H1 (cell line): ENCODE results near the gene ARFRP1. TPM values are rescaled to one million over a fixed set of nuclear protein-coding genes. Genes with fewer than 3 reads are reported as not detected.

Source experiments
- CTCF ChIA-PET: fragments of 300-600 bp; sonication (Branson Sonifier 250); formaldehyde crosslinking; loops from one replicate; lab custom pipeline; 2021; ENCODE audit not compliant: partially characterized antibody; lab: Charles Lee
- POLR2A ChIA-PET: fragments of 300-600 bp; sonication (Branson Sonifier 250); formaldehyde crosslinking; loops from one replicate; lab custom pipeline; 2021; ENCODE audit warnings: inconsistent platforms; ENCODE audit not compliant: partially characterized antibody; lab: Charles Lee
- DNase-seq, 2 experiments: peaks; one replicate each; pipeline versions ENCODE4 v3.0.0 to v3.0.0-alpha.2; 2010 to 2022; ENCODE audit warnings: low spot score in 2 of 2, low read depth in 1 of 2, mixed read lengths in 1 of 2
- FAIRE-seq: peaks from 2 replicates; lab custom pipeline; 2011; peaks lifted over from hg19 to GRCh38; lab: Jason Lieb, UNC
- H2AFZ ChIP-seq: 2 replicates; pipeline ENCODE4 v1.8.1; 2012; ENCODE audit warnings: low read length, inconsistent platforms
- H2AK5ac ChIP-seq: 2 replicates; pipeline ENCODE4 v1.6.1; 2013; ENCODE audit warnings: low read depth, low read length
- H2BK120ac ChIP-seq: replicated peaks from 2 replicates; pipeline ENCODE3; 2013; ENCODE audit warnings: low read depth, low read length, inconsistent platforms
- H2BK12ac ChIP-seq: 2 replicates; pipeline ENCODE4 v1.6.1; 2013; ENCODE audit warnings: low read depth, low read length
- H2BK15ac ChIP-seq: 2 replicates; pipeline ENCODE4 v1.6.1; 2013; ENCODE audit warnings: low read length
- H2BK20ac ChIP-seq: 2 replicates; pipeline ENCODE4 v1.6.1; 2013; ENCODE audit warnings: low read length
- H2BK5ac ChIP-seq: 2 replicates; pipeline ENCODE4 v1.6.1; 2013; ENCODE audit warnings: low read depth, low read length
- H3K14ac ChIP-seq: 2 replicates; pipeline ENCODE4 v1.6.1; 2013; ENCODE audit warnings: inconsistent platforms; ENCODE audit not compliant: insufficient read length
- H3K18ac ChIP-seq: 2 replicates; pipeline ENCODE4 v1.6.1; 2013; ENCODE audit warnings: low read length; ENCODE audit errors: extremely low read depth
- H3K23ac ChIP-seq: 2 replicates; pipeline ENCODE4 v1.6.1; 2013; ENCODE audit warnings: inconsistent platforms; ENCODE audit not compliant: insufficient read length
- H3K23me2 ChIP-seq: 2 replicates; pipeline ENCODE4 v1.6.1; 2013; ENCODE audit warnings: low read depth, low read length
- H3K27ac ChIP-seq: 2 replicates; pipeline ENCODE4 v1.6.1; 2011; ENCODE audit warnings: low read depth, low read length, inconsistent platforms
- H3K27me3 ChIP-seq, 4 experiments: replicated peaks in 1 of 4; 1 replicate in 1 of 4; 2 replicates in 3 of 4; pipeline versions ENCODE4 v1.6.1 to v1.8.1; 2011 to 2013; ENCODE audit warnings: low read length in 3 of 4, mild to moderate bottlenecking in 3 of 4, inconsistent platforms in 2 of 4, mixed read lengths in 2 of 4, moderate library complexity in 1 of 4; ENCODE audit not compliant: control insufficient read depth in 3 of 4, insufficient read depth in 3 of 4; ENCODE audit errors: extremely low read depth in 1 of 4
- H3K36me3 ChIP-seq, 4 experiments: 2 replicates each; pipeline versions ENCODE4 v1.6.1 to v1.8.1; 2011 to 2013; ENCODE audit warnings: mild to moderate bottlenecking in 4 of 4, low read length in 3 of 4, moderate library complexity in 2 of 4, control low read depth in 1 of 4, inconsistent platforms in 1 of 4; ENCODE audit not compliant: insufficient read depth in 4 of 4, control insufficient read depth in 2 of 4
- H3K4ac ChIP-seq: replicated peaks from 2 replicates; pipeline ENCODE3; 2013; ENCODE audit warnings: low read length, low read depth, mixed read lengths, inconsistent platforms; ENCODE audit not compliant: insufficient read length
- H3K4me1 ChIP-seq, 4 experiments: replicated peaks in 1 of 4; 1 replicate in 1 of 4; 2 replicates in 3 of 4; pipeline versions ENCODE4 v1.6.1 to v1.8.1; 2011 to 2013; ENCODE audit warnings: low read length in 3 of 4, inconsistent platforms in 2 of 4, mixed read lengths in 1 of 4; ENCODE audit not compliant: insufficient read depth in 4 of 4, control insufficient read depth in 3 of 4
- H3K4me2 ChIP-seq, 2 experiments: 2 replicates each; pipeline versions ENCODE4 v1.6.1 to v1.8.1; 2011 to 2013; ENCODE audit warnings: low read depth in 2 of 2, low read length in 2 of 2, control low read depth in 1 of 2, inconsistent platforms in 1 of 2, mild to moderate bottlenecking in 1 of 2; ENCODE audit not compliant: insufficient read depth in 1 of 2
- H3K4me3 ChIP-seq, 4 experiments: fragments of 200-600, 300-600 bp in 1 of 4; sonication (generic), shearing (Covaris generic), sonication (Bioruptor Twin) in 1 of 4; 2 replicates each; pipeline versions ENCODE4 v1.5.1 to v1.8.1; 2011 to 2016; ENCODE audit warnings: low read length in 4 of 4, low read depth in 3 of 4, control low read depth in 2 of 4, inconsistent platforms in 2 of 4, mild to moderate bottlenecking in 2 of 4, mixed read lengths in 1 of 4, moderate library complexity in 1 of 4; ENCODE audit not compliant: insufficient read depth in 2 of 4; ENCODE audit errors: extremely low read depth in 1 of 4
- H3K56ac ChIP-seq: replicated peaks from 2 replicates; pipeline ENCODE3; 2013; ENCODE audit warnings: low read depth, mild to moderate bottlenecking, mixed read lengths, low read length, inconsistent platforms; ENCODE audit not compliant: insufficient read length
- H3K79me1 ChIP-seq: 2 replicates; pipeline ENCODE4 v1.6.1; 2013; ENCODE audit warnings: low read depth, low read length, control low read depth
- H3K79me2 ChIP-seq, 2 experiments: 2 replicates each; pipeline versions ENCODE4 v1.6.1 to v1.8.1; 2012 to 2013; ENCODE audit warnings: low read length in 2 of 2, mild to moderate bottlenecking in 2 of 2, inconsistent platforms in 1 of 2; ENCODE audit not compliant: insufficient read depth in 2 of 2, control insufficient read depth in 1 of 2
- H3K9ac ChIP-seq, 4 experiments: replicated peaks in 1 of 4; 1 replicate in 1 of 4; 2 replicates in 3 of 4; pipeline versions ENCODE4 v1.6.1 to v1.8.1; 2011 to 2013; ENCODE audit warnings: low read depth in 3 of 4, low read length in 3 of 4, control low read depth in 2 of 4, mild to moderate bottlenecking in 2 of 4, moderate library complexity in 2 of 4, inconsistent platforms in 1 of 4; ENCODE audit errors: extremely low read depth in 1 of 4
- H3K9me3 ChIP-seq, 2 experiments: 2 replicates each; pipeline versions ENCODE4 v1.6.1 to v1.8.1; 2012 to 2013; ENCODE audit warnings: mild to moderate bottlenecking in 2 of 2, moderate library complexity in 2 of 2, control low read depth in 1 of 2, inconsistent platforms in 1 of 2, low read depth in 1 of 2, low read length in 1 of 2, mixed read lengths in 1 of 2; ENCODE audit not compliant: insufficient read depth in 2 of 2
- H4K20me1 ChIP-seq, 2 experiments: replicated peaks in 1 of 2; 2 replicates each; pipeline versions ENCODE3 to v1.8.1; 2011 to 2013; ENCODE audit warnings: inconsistent platforms in 2 of 2, low read length in 2 of 2, mild to moderate bottlenecking in 1 of 2; ENCODE audit not compliant: insufficient read depth in 2 of 2, control insufficient read depth in 1 of 2
- H4K5ac ChIP-seq: 2 replicates; pipeline ENCODE4 v1.6.1; 2013; ENCODE audit warnings: low read length, low read depth, mixed read lengths, inconsistent platforms; ENCODE audit not compliant: insufficient read length
- H4K8ac ChIP-seq: 2 replicates; pipeline ENCODE4 v1.8.0; 2013; ENCODE audit warnings: mild to moderate bottlenecking, moderate library complexity, low read length, inconsistent platforms; ENCODE audit not compliant: insufficient read depth; ENCODE audit errors: extremely low read depth
- H4K91ac ChIP-seq: replicated peaks from 2 replicates; pipeline ENCODE3; 2013; ENCODE audit warnings: low read length, mixed read lengths, inconsistent platforms; ENCODE audit not compliant: insufficient read length
- ATF2 ChIP-seq: IDR thresholded peaks from 2 replicates; pipeline ENCODE4 v1.6.1; 2012; ENCODE audit warnings: low read length, inconsistent platforms
- CBX5 ChIP-seq: fragments of 300-800, 300-1000 bp; sonication (generic); IDR thresholded peaks from 2 replicates; pipeline ENCODE4 v1.7.1; 2016; ENCODE audit warnings: antibody characterized with exemption, low read length, low read depth
- CHD2 ChIP-seq: IDR thresholded peaks from 2 replicates; pipeline ENCODE4 v1.6.1; 2012; ENCODE audit warnings: low read length, improper control_type of control experiment
- E2F6 ChIP-seq: IDR thresholded peaks from 2 replicates; pipeline ENCODE4 v1.6.1; 2012; ENCODE audit warnings: inconsistent platforms
- FOSL1 ChIP-seq: IDR thresholded peaks from 2 replicates; pipeline ENCODE4 v1.6.1; 2011; ENCODE audit warnings: mild to moderate bottlenecking, low read depth, low read length, moderate library complexity; ENCODE audit not compliant: insufficient read depth
- GTF2F1 ChIP-seq: IDR thresholded peaks from 2 replicates; pipeline ENCODE4 v1.6.1; 2012; ENCODE audit warnings: low read depth, low read length, improper control_type of control experiment, borderline replicate concordance
- NANOG ChIP-seq: IDR thresholded peaks from 2 replicates; pipeline ENCODE4 v1.6.1; 2011; ENCODE audit warnings: low read length, low read depth, mild to moderate bottlenecking, inconsistent platforms; ENCODE audit not compliant: insufficient read depth, poor library complexity, severe bottlenecking
- NRF1 ChIP-seq: IDR thresholded peaks from 2 replicates; pipeline ENCODE4 v1.6.1; 2011; ENCODE audit warnings: mild to moderate bottlenecking, low read depth, low read length, improper control_type of control experiment
- RBBP5 ChIP-seq: IDR thresholded peaks from 2 replicates; pipeline ENCODE4 v1.7.1; 2012; ENCODE audit warnings: low read depth, mild to moderate bottlenecking, inconsistent platforms, low read length, moderate library complexity, borderline replicate concordance
- TBP ChIP-seq: IDR thresholded peaks from 2 replicates; pipeline ENCODE4 v1.6.1; 2011; ENCODE audit warnings: low read depth, low read length, improper control_type of control experiment
- WGBS, 2 experiments: shearing (Covaris generic) in 1 of 2; methylation state at CpG; one replicate each; pipeline versions ENCODE4 v1.1.6 to v1.1.7; 2013 to 2015; ENCODE audit warnings: low lambda C conversion rate in 2 of 2, mixed read lengths in 2 of 2, inconsistent platforms in 1 of 2, low coverage in 1 of 2, missing lambda C conversion rate in 1 of 2; ENCODE audit not compliant: insufficient replicate concordance in 2 of 2, insufficient coverage in 1 of 2, insufficient read length in 1 of 2; ENCODE audit errors: extremely low coverage in 1 of 2, missing lambda C conversion rate in 1 of 2; 5-methylcytosine and 5-hydroxymethylcytosine counted together
- polyA plus RNA-seq, 7 experiments: library from polyadenylated mRNA; depleted of rRNA in 3 of 7; stranded (reverse) in 5 of 7; unstranded in 2 of 7; fragments of >200 nt in 5 of 7; fragments of 200-250 nt in 2 of 7; gene quantifications; 1 replicate in 5 of 7; 2 replicates in 1 of 7; 4 replicates in 1 of 7; pipeline versions ENCODE4 v1.2.1 to v1.2.3, GENCODE V29; 2011 to 2013; ENCODE audit warnings: missing spikeins in 2 of 7, mixed read lengths in 2 of 7
- total RNA-seq: library from RNA; stranded (reverse); fragmentation: NEBNext Ultra II Directional; extraction: Animal tissue kit (Norgen Biotek cat#: 25700); gene quantifications from 2 replicates; pipeline ENCODE4 v1.2.1, GENCODE V29; 2021

Gene ARFRP1
- total and polyA plus RNA-seq, 2 of the 8 experiments (the other 6 are each of a cell fraction or from before 2014, with no cell fraction given): 12.9 to 22.9 TPM

- Histone ChIP-seq H3K14ac (no peak overlapping the region), H3K23me2 (peaks cover 8% of the 10 kb centered on the region; the same call in 1 of the 2 replicates), H2AK5ac (no peak overlapping the region), H2BK12ac (no peak overlapping the region), H4K8ac (no peak overlapping the region; the same call in 1 of the 2 replicates), H2BK5ac (no peak overlapping the region), H3K79me2 (no peaks in the 10 kb centered on the region), H4K5ac (no peak overlapping the region), H3K27ac (no peak overlapping the region), H3K4me2 (no peak overlapping the region), H3K23ac (no peak overlapping the region), H3K4ac (no peak overlapping the region), H2AFZ (no peak overlapping the region), H3K4me1 (peaks cover 0 to 12% (median 6%) of the 10 kb centered on the region in 4 experiments; a peak in 4 of 7 replicates), H2BK20ac (no peak overlapping the region), H4K20me1 (peaks cover 0 to 12% of the 10 kb centered on the region in 2 experiments), H4K91ac (no peak overlapping the region), H3K27me3 (no peaks in the 10 kb centered on the region), H3K9me3 (no peaks in the 10 kb centered on the region; a peak in 1 of 4 replicates), H3K36me3 (peaks cover 0 to 3% (median 0%) of the 10 kb centered on the region in 4 experiments; a peak in 1 of 8 replicates), H3K79me1 (no peaks in the 10 kb centered on the region), H3K9ac (no peak overlapping the region), H2BK15ac (no peak overlapping the region), H3K18ac (no peak overlapping the region), H3K56ac (no peak overlapping the region), H3K4me3 (no peak overlapping the region), H2BK120ac (no peak overlapping the region)
- no peak for FAIRE-seq
- ChIA-PET CTCF (no interaction called here), POLR2A (interaction anchor here (0.5 to 3.5 kb wide), 6 partner anchors 9 to 278 kb away, joined by 3 to 15 read pairs (median 4); no protein-coding TSS in a partner anchor)
- WGBS, 2 experiments: 98% methylated on average over 6 of the region's 10 CpGs; no CpG with 5 or more reads in 1 of the 2 experiments
- DNase-seq: no peak
- no peak for TF ChIP-seq GTF2F1
- TF ChIP-seq ATF2: no peak
- no peak for TF ChIP-seq RBBP5
- TF ChIP-seq FOSL1: no peak
- TF ChIP-seq E2F6: no peak
- no peak for TF ChIP-seq NRF1
- no peak for TF ChIP-seq CBX5
- no peak for TF ChIP-seq CHD2
- TF ChIP-seq TBP: no peak
- TF ChIP-seq NANOG: no peak
These were observed 14.6 kb downstream of the ARFRP1 start for GRCh38 chr20:63693083-63693732.
